H1 (cell line): ENCODE data around the gene IL32. TPM values are rescaled to one million over a fixed set of nuclear protein-coding genes. Genes with fewer than 3 reads are reported as not detected.

Experiments
- GABPA ChIP-seq: IDR thresholded peaks from 2 replicates; pipeline ENCODE4 v1.6.1; 2011; ENCODE audit warnings: mild to moderate bottlenecking, low read length, moderate library complexity, borderline replicate concordance; ENCODE audit not compliant: insufficient read depth
- SIN3A ChIP-seq, 2 experiments: IDR thresholded peaks in 1 of 2; conservative IDR thresholded peaks in 1 of 2; 2 replicates each; pipeline ENCODE4 v1.6.1; 2011 to 2012; ENCODE audit warnings: low read length in 2 of 2, improper control_type of control experiment in 1 of 2, low read depth in 1 of 2, mild to moderate bottlenecking in 1 of 2
- SIRT6 ChIP-seq: IDR thresholded peaks from one replicate; pipeline ENCODE4 v1.7.1; 2012; ENCODE audit warnings: low read length, inconsistent platforms
- TAF1 ChIP-seq: IDR thresholded peaks from 2 replicates; pipeline ENCODE4 v1.6.1; 2011; ENCODE audit warnings: mild to moderate bottlenecking, low read depth, low read length
- polyA plus RNA-seq, 7 experiments: library from polyadenylated mRNA; depleted of rRNA in 3 of 7; stranded (reverse) in 5 of 7; unstranded in 2 of 7; fragments of >200 nt in 5 of 7; fragments of 200-250 nt in 2 of 7; gene quantifications; 1 replicate in 5 of 7; 2 replicates in 1 of 7; 4 replicates in 1 of 7; pipeline versions ENCODE4 v1.2.1 to v1.2.3, GENCODE V29; 2011 to 2013; ENCODE audit warnings: missing spikeins in 2 of 7, mixed read lengths in 2 of 7
- total RNA-seq: library from RNA; stranded (reverse); fragmentation: NEBNext Ultra II Directional; extraction: Animal tissue kit (Norgen Biotek cat#: 25700); gene quantifications from 2 replicates; pipeline ENCODE4 v1.2.1, GENCODE V29; 2021
- TF ChIP-seq, protein P1 (sequence below): fragments of 300-600 bp; sonication (generic); IDR thresholded peaks from 2 replicates; pipeline ENCODE4 v1.7.1; 2012; ENCODE audit warnings: low read length, moderate library complexity, mild to moderate bottlenecking, inconsistent platforms; ENCODE audit not compliant: insufficient replicate concordance

Gene IL32
- total and polyA plus RNA-seq, 2 of the 8 experiments (the other 6 are each of a cell fraction or from before 2014, with no cell fraction given): 2.7 to 5.0 TPM

DNA sequence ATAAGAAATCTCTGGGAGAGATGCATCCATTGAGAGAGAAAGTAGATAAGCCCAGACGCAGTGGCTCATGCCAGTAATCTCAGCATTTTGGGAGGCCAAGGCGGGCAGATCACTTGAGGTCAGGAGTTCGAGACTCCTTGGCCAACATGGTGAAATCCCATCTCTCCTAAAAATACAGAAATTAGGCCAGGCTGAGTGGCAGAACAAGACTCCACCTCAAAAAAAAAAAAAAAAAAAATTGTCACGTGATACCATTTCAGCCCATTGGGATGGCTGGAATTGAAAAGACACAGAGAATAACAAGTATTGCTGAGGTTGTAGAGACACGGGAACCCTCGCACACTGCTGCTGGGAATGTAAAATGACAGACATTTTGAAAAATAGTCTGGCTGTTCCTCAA, 2.9 kb upstream of the IL32 start (continued):
- TF ChIP-seq, protein P1, sequence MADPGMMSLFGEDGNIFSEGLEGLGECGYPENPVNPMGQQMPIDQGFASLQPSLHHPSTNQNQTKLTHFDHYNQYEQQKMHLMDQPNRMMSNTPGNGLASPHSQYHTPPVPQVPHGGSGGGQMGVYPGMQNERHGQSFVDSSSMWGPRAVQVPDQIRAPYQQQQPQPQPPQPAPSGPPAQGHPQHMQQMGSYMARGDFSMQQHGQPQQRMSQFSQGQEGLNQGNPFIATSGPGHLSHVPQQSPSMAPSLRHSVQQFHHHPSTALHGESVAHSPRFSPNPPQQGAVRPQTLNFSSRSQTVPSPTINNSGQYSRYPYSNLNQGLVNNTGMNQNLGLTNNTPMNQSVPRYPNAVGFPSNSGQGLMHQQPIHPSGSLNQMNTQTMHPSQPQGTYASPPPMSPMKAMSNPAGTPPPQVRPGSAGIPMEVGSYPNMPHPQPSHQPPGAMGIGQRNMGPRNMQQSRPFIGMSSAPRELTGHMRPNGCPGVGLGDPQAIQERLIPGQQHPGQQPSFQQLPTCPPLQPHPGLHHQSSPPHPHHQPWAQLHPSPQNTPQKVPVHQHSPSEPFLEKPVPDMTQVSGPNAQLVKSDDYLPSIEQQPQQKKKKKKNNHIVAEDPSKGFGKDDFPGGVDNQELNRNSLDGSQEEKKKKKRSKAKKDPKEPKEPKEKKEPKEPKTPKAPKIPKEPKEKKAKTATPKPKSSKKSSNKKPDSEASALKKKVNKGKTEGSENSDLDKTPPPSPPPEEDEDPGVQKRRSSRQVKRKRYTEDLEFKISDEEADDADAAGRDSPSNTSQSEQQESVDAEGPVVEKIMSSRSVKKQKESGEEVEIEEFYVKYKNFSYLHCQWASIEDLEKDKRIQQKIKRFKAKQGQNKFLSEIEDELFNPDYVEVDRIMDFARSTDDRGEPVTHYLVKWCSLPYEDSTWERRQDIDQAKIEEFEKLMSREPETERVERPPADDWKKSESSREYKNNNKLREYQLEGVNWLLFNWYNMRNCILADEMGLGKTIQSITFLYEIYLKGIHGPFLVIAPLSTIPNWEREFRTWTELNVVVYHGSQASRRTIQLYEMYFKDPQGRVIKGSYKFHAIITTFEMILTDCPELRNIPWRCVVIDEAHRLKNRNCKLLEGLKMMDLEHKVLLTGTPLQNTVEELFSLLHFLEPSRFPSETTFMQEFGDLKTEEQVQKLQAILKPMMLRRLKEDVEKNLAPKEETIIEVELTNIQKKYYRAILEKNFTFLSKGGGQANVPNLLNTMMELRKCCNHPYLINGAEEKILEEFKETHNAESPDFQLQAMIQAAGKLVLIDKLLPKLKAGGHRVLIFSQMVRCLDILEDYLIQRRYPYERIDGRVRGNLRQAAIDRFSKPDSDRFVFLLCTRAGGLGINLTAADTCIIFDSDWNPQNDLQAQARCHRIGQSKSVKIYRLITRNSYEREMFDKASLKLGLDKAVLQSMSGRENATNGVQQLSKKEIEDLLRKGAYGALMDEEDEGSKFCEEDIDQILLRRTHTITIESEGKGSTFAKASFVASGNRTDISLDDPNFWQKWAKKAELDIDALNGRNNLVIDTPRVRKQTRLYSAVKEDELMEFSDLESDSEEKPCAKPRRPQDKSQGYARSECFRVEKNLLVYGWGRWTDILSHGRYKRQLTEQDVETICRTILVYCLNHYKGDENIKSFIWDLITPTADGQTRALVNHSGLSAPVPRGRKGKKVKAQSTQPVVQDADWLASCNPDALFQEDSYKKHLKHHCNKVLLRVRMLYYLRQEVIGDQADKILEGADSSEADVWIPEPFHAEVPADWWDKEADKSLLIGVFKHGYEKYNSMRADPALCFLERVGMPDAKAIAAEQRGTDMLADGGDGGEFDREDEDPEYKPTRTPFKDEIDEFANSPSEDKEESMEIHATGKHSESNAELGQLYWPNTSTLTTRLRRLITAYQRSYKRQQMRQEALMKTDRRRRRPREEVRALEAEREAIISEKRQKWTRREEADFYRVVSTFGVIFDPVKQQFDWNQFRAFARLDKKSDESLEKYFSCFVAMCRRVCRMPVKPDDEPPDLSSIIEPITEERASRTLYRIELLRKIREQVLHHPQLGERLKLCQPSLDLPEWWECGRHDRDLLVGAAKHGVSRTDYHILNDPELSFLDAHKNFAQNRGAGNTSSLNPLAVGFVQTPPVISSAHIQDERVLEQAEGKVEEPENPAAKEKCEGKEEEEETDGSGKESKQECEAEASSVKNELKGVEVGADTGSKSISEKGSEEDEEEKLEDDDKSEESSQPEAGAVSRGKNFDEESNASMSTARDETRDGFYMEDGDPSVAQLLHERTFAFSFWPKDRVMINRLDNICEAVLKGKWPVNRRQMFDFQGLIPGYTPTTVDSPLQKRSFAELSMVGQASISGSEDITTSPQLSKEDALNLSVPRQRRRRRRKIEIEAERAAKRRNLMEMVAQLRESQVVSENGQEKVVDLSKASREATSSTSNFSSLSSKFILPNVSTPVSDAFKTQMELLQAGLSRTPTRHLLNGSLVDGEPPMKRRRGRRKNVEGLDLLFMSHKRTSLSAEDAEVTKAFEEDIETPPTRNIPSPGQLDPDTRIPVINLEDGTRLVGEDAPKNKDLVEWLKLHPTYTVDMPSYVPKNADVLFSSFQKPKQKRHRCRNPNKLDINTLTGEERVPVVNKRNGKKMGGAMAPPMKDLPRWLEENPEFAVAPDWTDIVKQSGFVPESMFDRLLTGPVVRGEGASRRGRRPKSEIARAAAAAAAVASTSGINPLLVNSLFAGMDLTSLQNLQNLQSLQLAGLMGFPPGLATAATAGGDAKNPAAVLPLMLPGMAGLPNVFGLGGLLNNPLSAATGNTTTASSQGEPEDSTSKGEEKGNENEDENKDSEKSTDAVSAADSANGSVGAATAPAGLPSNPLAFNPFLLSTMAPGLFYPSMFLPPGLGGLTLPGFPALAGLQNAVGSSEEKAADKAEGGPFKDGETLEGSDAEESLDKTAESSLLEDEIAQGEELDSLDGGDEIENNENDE: no peak
- TF ChIP-seq GABPA (no peak), SIN3A (conservative IDR thresholded peaks at IDR 0.05 in 1 of 2, IDR thresholded peaks at IDR 0.05 in 1 of 2; ENCODE audit: low read depth in 1 of 2, low read length in 2 of 2) (no peak), SIRT6 (no peak), TAF1 (no peak)
